HepG2 (cell line): ENCODE results near the gene DISP2. TPM values are rescaled to one million over a fixed set of nuclear protein-coding genes. Genes with fewer than 3 reads are reported as not detected.
A peak's percentile ranks its signal among the peaks of the same experiment; 100 is the strongest.

Source experiments
- ESRRA ChIP-seq: sonication (generic); formaldehyde crosslinking; IDR thresholded peaks from 2 replicates; pipeline ENCODE4 v1.5.1; 2020; ENCODE audit warnings: mild to moderate bottlenecking, low read depth, missing genetic modification reagents
- MTA1 ChIP-seq: sonication (generic); formaldehyde crosslinking; IDR thresholded peaks from 2 replicates; pipeline ENCODE4 v1.4.0; 2020; ENCODE audit warnings: missing genetic modification reagents, mild to moderate bottlenecking, borderline replicate concordance
- MZF1 ChIP-seq: sonication (generic); formaldehyde crosslinking; IDR thresholded peaks from 2 replicates; pipeline ENCODE4 v1.8.1; 2023; ENCODE audit warnings: mild to moderate bottlenecking, missing genetic modification reagents, borderline replicate concordance
- SMAD1 ChIP-seq: sonication (generic); formaldehyde crosslinking; IDR thresholded peaks from 2 replicates; pipeline ENCODE4 v1.4.0; 2020; ENCODE audit warnings: missing genetic modification reagents, low read depth, mild to moderate bottlenecking, borderline replicate concordance
- SMYD3 ChIP-seq: sonication (generic); formaldehyde crosslinking; IDR thresholded peaks from 2 replicates; pipeline ENCODE4 v1.8.1; 2023; ENCODE audit warnings: mild to moderate bottlenecking, missing genetic modification reagents
- SOX13 ChIP-seq, 3 experiments: fragments of 450-650 bp in 1 of 3; sonication (generic) in 1 of 3; formaldehyde crosslinking in 1 of 3; IDR thresholded peaks in 2 of 3; conservative IDR thresholded peaks in 1 of 3; 2 replicates each; pipeline versions ENCODE4 v1.5.0 to v1.6.1; 2016 to 2020; ENCODE audit warnings: antibody characterized with exemption in 1 of 3, mild to moderate bottlenecking in 1 of 3, missing compliant biosample characterization in 1 of 3, missing genetic modification reagents in 1 of 3, moderate library complexity in 1 of 3
- ZKSCAN5 ChIP-seq: sonication (generic); formaldehyde crosslinking; IDR thresholded peaks from 2 replicates; pipeline ENCODE4 v1.5.1; 2020; ENCODE audit warnings: mild to moderate bottlenecking, missing genetic modification reagents
- ZMYM4 ChIP-seq: sonication (generic); formaldehyde crosslinking; IDR thresholded peaks from 2 replicates; pipeline ENCODE4 v1.8.1; 2023; ENCODE audit warnings: mild to moderate bottlenecking, missing genetic modification reagents
- ZNF432 ChIP-seq: sonication (generic); formaldehyde crosslinking; IDR thresholded peaks from 2 replicates; pipeline ENCODE4 v1.5.0; 2020; ENCODE audit warnings: missing genetic modification reagents, mild to moderate bottlenecking, borderline replicate concordance
- polyA plus RNA-seq, 8 experiments: library from polyadenylated mRNA; depleted of rRNA in 3 of 8; stranded (reverse) in 7 of 8; unstranded in 1 of 8; fragments of >200 nt; fragmentation: Illumina TruSeq in 4 of 8; extraction: Trizol in 4 of 8; gene quantifications; 2 replicates each; pipeline versions ENCODE4 v1.2.1 to v1.2.3, GENCODE V29; 2011 to 2016; ENCODE audit warnings: low read depth in 4 of 8, missing spikeins in 1 of 8, mixed read lengths in 1 of 8; ENCODE audit not compliant: insufficient read depth in 1 of 8
- total RNA-seq, 5 experiments: library from RNA; depleted of rRNA; stranded (reverse); fragments of >200 nt; fragmentation: Illumina TruSeq; extraction: Trizol; gene quantifications; 2 replicates each; pipeline ENCODE4 v1.2.3, GENCODE V29; 2016; ENCODE audit warnings: low read depth in 1 of 5
- TF ChIP-seq, protein P1 (sequence below): fragments of 450-650 bp; IDR thresholded peaks from 2 replicates; pipeline ENCODE4 v1.6.1; 2017; ENCODE audit warnings: mild to moderate bottlenecking
- TF ChIP-seq, protein P2 (sequence below): IDR thresholded peaks from 2 replicates; pipeline ENCODE4 v1.6.1; 2016; ENCODE audit warnings: mild to moderate bottlenecking
- TF ChIP-seq, protein P3 (sequence below): sonication (generic); formaldehyde crosslinking; IDR thresholded peaks from 2 replicates; pipeline ENCODE4 v1.4.0; 2020; ENCODE audit warnings: mild to moderate bottlenecking, missing genetic modification reagents
- TF ChIP-seq, protein P4 (sequence below): sonication (generic); formaldehyde crosslinking; IDR thresholded peaks from 2 replicates; pipeline ENCODE4 v1.5.1; 2020; ENCODE audit warnings: mild to moderate bottlenecking, missing genetic modification reagents
- TF ChIP-seq, protein P5 (sequence below): sonication (generic); formaldehyde crosslinking; conservative IDR thresholded peaks from 2 replicates; pipeline ENCODE4 v1.4.0; 2020; ENCODE audit warnings: missing genetic modification reagents

Gene DISP2
- total and polyA plus RNA-seq, 2 of the 13 experiments (the other 11 are each of a cell fraction or from before 2014, with no cell fraction given) = 0.09 to 0.32 TPM

DNA sequence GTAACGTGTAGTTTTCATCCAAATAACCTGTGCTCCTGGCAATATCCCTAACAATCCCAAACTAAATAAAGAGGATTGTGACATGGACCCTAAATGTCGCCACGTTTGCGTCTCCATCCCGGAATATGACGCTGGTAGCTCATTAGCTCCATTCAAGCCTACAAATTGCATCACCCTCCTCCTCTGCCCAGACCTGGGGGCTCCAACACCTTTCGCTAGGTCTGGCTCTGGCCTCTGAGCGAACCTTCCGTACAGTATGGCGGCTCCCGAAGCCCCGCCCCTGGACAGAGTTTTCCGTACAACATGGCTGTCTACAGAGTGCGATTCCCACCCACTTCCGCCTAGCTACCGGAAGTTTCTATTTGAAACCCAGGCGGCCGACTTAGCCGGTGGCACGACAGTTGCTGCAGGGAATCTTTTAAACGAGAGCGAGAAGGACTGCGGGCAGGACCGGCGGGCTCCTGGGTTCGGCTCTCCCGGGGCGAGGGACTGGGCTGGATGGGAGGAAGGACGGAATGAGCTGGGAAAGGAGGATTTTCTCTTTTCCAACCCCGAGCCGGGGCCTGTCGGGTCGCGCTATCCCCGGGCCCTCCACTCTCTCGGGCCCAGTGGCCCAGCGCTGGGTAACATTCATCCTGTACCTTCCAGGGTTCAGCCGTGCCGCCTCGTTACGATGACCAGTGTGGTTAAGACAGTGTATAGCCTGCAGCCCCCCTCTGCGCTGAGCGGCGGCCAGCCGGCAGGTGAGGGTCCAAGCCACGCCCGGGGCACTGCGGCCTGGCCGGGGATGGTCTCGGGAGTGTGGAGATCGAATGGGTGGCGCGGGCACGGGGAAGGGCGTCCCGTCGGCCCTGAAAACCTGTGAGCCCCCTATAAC, 24.8 kb downstream of the DISP2 start, which contains the start of gene KNSTRN (continued):
- TF ChIP-seq MTA1 (CRISPR knock-in tag) (0 out of 2 replicates have a peak, but pooled peaks have one; percentile 43), SMAD1 (peak; percentile 63; the same call in 1 of the 2 replicates), ZMYM4 (no peak), ZKSCAN5 (CRISPR knock-in tag) (no peak), MZF1 (no peak), SMYD3 (CRISPR knock-in tag) (no peak), ZNF432 (CRISPR knock-in tag) (no peak), SOX13 (IDR thresholded peaks at IDR 0.05) (no peak), SOX13 (CRISPR knock-in tag; conservative IDR thresholded peaks at IDR 0.05 in 1 of 2, IDR thresholded peaks at IDR 0.05 in 1 of 2) (no peak), ESRRA (CRISPR knock-in tag) (no peak)
- TF ChIP-seq, protein P1, sequence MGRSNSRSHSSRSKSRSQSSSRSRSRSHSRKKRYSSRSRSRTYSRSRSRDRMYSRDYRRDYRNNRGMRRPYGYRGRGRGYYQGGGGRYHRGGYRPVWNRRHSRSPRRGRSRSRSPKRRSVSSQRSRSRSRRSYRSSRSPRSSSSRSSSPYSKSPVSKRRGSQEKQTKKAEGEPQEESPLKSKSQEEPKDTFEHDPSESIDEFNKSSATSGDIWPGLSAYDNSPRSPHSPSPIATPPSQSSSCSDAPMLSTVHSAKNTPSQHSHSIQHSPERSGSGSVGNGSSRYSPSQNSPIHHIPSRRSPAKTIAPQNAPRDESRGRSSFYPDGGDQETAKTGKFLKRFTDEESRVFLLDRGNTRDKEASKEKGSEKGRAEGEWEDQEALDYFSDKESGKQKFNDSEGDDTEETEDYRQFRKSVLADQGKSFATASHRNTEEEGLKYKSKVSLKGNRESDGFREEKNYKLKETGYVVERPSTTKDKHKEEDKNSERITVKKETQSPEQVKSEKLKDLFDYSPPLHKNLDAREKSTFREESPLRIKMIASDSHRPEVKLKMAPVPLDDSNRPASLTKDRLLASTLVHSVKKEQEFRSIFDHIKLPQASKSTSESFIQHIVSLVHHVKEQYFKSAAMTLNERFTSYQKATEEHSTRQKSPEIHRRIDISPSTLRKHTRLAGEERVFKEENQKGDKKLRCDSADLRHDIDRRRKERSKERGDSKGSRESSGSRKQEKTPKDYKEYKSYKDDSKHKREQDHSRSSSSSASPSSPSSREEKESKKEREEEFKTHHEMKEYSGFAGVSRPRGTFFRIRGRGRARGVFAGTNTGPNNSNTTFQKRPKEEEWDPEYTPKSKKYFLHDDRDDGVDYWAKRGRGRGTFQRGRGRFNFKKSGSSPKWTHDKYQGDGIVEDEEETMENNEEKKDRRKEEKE = no peak
- TF ChIP-seq, protein P2, sequence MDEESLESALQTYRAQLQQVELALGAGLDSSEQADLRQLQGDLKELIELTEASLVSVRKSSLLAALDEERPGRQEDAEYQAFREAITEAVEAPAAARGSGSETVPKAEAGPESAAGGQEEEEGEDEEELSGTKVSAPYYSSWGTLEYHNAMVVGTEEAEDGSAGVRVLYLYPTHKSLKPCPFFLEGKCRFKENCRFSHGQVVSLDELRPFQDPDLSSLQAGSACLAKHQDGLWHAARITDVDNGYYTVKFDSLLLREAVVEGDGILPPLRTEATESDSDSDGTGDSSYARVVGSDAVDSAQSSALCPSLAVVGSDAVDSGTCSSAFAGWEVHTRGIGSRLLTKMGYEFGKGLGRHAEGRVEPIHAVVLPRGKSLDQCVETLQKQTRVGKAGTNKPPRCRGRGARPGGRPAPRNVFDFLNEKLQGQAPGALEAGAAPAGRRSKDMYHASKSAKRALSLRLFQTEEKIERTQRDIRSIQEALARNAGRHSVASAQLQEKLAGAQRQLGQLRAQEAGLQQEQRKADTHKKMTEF (CRISPR knock-in tag) = no peak
- TF ChIP-seq, protein P3, sequence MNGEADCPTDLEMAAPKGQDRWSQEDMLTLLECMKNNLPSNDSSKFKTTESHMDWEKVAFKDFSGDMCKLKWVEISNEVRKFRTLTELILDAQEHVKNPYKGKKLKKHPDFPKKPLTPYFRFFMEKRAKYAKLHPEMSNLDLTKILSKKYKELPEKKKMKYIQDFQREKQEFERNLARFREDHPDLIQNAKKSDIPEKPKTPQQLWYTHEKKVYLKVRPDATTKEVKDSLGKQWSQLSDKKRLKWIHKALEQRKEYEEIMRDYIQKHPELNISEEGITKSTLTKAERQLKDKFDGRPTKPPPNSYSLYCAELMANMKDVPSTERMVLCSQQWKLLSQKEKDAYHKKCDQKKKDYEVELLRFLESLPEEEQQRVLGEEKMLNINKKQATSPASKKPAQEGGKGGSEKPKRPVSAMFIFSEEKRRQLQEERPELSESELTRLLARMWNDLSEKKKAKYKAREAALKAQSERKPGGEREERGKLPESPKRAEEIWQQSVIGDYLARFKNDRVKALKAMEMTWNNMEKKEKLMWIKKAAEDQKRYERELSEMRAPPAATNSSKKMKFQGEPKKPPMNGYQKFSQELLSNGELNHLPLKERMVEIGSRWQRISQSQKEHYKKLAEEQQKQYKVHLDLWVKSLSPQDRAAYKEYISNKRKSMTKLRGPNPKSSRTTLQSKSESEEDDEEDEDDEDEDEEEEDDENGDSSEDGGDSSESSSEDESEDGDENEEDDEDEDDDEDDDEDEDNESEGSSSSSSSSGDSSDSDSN = peak; percentile 82
- TF ChIP-seq, protein P4, sequence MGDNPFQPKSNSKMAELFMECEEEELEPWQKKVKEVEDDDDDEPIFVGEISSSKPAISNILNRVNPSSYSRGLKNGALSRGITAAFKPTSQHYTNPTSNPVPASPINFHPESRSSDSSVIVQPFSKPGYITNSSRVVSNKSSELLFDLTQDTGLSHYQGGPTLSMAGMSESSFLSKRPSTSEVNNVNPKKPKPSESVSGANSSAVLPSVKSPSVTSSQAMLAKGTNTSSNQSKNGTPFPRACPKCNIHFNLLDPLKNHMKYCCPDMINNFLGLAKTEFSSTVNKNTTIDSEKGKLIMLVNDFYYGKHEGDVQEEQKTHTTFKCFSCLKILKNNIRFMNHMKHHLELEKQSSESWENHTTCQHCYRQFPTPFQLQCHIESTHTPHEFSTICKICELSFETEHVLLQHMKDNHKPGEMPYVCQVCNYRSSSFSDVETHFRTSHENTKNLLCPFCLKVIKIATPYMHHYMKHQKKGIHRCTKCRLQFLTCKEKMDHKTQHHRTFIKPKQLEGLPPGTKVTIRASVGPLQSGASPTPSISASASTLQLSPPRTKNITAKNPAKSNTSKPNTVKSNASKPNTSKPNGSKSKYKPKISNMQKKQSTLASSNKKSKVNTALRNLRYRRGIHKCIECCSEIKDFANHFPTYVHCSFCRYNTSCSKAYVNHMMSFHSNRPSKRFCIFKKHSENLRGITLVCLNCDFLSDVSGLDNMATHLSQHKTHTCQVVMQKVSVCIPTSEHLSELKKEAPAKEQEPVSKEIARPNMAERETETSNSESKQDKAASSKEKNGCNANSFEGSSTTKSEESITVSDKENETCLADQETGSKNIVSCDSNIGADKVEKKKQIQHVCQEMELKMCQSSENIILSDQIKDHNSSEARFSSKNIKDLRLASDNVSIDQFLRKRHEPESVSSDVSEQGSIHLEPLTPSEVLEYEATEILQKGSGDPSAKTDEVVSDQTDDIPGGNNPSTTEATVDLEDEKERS (CRISPR knock-in tag) = no peak
- TF ChIP-seq, protein P5, sequence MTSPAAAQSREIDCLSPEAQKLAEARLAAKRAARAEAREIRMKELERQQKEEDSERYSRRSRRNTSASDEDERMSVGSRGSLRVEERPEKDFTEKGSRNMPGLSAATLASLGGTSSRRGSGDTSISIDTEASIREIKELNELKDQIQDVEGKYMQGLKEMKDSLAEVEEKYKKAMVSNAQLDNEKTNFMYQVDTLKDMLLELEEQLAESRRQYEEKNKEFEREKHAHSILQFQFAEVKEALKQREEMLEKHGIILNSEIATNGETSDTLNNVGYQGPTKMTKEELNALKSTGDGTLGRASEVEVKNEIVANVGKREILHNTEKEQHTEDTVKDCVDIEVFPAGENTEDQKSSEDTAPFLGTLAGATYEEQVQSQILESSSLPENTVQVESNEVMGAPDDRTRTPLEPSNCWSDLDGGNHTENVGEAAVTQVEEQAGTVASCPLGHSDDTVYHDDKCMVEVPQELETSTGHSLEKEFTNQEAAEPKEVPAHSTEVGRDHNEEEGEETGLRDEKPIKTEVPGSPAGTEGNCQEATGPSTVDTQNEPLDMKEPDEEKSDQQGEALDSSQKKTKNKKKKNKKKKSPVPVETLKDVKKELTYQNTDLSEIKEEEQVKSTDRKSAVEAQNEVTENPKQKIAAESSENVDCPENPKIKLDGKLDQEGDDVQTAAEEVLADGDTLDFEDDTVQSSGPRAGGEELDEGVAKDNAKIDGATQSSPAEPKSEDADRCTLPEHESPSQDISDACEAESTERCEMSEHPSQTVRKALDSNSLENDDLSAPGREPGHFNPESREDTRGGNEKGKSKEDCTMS (CRISPR knock-in tag) = no peak
